ENCODE measurements around the gene EFCAB14.
A peak's percentile ranks its signal among the peaks of the same experiment; 100 is the strongest.
"Not testable (repeated sequence)": the region's sequence is repeated elsewhere in the genome, so short reads cannot be mapped to it uniquely, and the experiment has no call there.

Gene EFCAB14

GRCh38 chr1:46654012-46654411 lies 64.9 kb downstream of the EFCAB14 start:
- H3K4me3 ChIP-seq (ENCODE audit: low read depth, low read length), result no peak overlapping the region
- TF ChIP-seq, protein P1, sequence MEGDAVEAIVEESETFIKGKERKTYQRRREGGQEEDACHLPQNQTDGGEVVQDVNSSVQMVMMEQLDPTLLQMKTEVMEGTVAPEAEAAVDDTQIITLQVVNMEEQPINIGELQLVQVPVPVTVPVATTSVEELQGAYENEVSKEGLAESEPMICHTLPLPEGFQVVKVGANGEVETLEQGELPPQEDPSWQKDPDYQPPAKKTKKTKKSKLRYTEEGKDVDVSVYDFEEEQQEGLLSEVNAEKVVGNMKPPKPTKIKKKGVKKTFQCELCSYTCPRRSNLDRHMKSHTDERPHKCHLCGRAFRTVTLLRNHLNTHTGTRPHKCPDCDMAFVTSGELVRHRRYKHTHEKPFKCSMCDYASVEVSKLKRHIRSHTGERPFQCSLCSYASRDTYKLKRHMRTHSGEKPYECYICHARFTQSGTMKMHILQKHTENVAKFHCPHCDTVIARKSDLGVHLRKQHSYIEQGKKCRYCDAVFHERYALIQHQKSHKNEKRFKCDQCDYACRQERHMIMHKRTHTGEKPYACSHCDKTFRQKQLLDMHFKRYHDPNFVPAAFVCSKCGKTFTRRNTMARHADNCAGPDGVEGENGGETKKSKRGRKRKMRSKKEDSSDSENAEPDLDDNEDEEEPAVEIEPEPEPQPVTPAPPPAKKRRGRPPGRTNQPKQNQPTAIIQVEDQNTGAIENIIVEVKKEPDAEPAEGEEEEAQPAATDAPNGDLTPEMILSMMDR (conservative IDR thresholded peaks at IDR 0.05; ENCODE audit: low read depth, low read length), result no peak
- DNase-seq (ENCODE audit: low read depth), result no peak

GRCh38 chr1:46653405-46653958 lies 65.4 kb downstream of the EFCAB14 start:
- DNase-seq (ENCODE audit: low read depth), result peak; percentile 43
- no peak overlapping the region for H3K4me3 ChIP-seq (ENCODE audit: low read depth, low read length)
- TF ChIP-seq, protein P1 (conservative IDR thresholded peaks at IDR 0.05; ENCODE audit: low read depth, low read length), result no peak

DNA sequence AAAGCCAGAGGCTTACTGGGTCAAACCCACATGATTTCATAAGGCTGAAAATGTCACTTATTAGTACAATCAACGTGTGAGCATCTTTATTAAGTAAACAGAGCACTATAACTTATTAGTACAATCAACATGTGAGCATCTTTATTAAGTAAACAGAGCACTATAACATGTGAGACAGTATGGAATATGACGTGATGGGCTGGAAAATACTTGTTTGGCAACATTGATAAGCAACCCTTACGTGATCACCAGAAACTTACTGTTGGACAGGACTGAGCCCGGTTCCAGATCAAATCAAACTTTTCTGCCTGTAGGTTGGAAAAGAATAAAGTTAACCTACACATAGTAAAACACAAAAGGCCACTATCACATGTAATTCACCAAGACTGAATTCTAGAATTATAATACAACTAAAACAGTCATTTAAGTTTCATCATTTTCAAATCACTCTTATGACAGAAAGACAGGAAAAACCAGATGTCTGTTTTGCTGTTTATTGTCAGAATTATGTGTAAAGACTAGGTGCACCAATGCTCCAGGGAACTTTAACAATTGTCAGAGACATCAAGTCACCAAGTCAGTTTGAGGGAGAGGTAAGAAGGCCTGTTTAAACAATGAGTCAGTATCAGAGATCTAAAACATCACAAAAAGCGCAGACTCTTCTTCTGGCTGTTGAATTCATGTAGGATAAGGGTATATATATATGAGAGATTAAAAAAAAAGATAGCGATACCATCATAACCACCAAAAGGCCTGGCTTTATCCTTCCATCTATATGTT lies 66.4 kb downstream of the EFCAB14 start:
- DNase-seq (ENCODE audit: low read depth), result no peak
- no peak overlapping the region for H3K4me3 ChIP-seq (ENCODE audit: low read depth, low read length)
- TF ChIP-seq, protein P1 (conservative IDR thresholded peaks at IDR 0.05; ENCODE audit: low read depth, low read length), result no peak

GRCh38 chr1:46651152-46651551 lies 67.8 kb downstream of the EFCAB14 start:
- DNase-seq (ENCODE audit: low read depth); H3K4me3 ChIP-seq (ENCODE audit: low read depth, low read length): not testable (repeated sequence)

DNA sequence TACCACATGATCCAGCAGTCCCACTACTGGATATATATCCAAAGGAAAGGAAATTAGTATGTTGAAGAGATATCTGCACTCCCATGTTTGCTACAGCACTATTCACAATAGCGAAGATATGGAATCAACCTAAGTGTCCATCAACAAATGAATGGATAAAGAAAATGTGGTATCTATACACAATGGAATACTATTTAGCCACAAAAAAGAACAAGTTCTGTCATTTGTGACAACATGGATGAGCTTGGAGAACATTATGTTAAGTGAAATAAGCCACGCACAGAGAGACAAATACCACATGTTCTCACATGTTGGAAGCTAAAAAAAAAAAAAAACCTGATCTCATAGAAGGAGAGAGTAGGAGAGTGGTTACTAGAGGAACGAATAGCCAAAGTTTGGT lies 68.4 kb downstream of the EFCAB14 start:
- TF ChIP-seq, protein P1 (conservative IDR thresholded peaks at IDR 0.05; ENCODE audit: low read depth, low read length), result no peak
- H3K4me3 ChIP-seq (ENCODE audit: low read depth, low read length), result no peak overlapping the region
- DNase-seq (ENCODE audit: low read depth), result no peak

- H3K4me3 ChIP-seq (ENCODE audit: low read depth, low read length), result no peak overlapping the region
- DNase-seq (ENCODE audit: low read depth), result no peak
- TF ChIP-seq, protein P1 (conservative IDR thresholded peaks at IDR 0.05; ENCODE audit: low read depth, low read length), result no peak
Measured at GRCh38 chr1:46649764-46650163, 69.2 kb downstream of the EFCAB14 start.

GRCh38 chr1:46647611-46648010 lies 71.3 kb downstream of the EFCAB14 start:
- TF ChIP-seq, protein P1 (conservative IDR thresholded peaks at IDR 0.05; ENCODE audit: low read depth, low read length), result no peak
- no peak overlapping the region for H3K4me3 ChIP-seq (ENCODE audit: low read depth, low read length)
- no peak for DNase-seq (ENCODE audit: low read depth)

Measured in choroid plexus epithelial cell (primary cell).